HL-60 (cell line): ENCODE data around the gene SLC36A4.

Experiments used
- CTCF ChIP-seq: IDR thresholded peaks from one replicate; pipeline ENCODE4 v1.5.1; 2011; ENCODE audit warnings: low read length, control low read depth, inconsistent platforms; ENCODE audit not compliant: insufficient read depth
- GABPA ChIP-seq: IDR thresholded peaks from 2 replicates; pipeline ENCODE4 v1.6.1; 2012; ENCODE audit warnings: low read depth
- POLR2AphosphoS5 ChIP-seq: IDR thresholded peaks from 2 replicates; pipeline ENCODE4 v1.6.1; 2012; ENCODE audit warnings: low read depth
- REST ChIP-seq: IDR thresholded peaks from 2 replicates; pipeline ENCODE4 v1.6.1; 2012; ENCODE audit warnings: low read depth; ENCODE audit not compliant: insufficient replicate concordance
- SPI1 ChIP-seq: IDR thresholded peaks from 2 replicates; pipeline ENCODE4 v1.6.1; 2012; ENCODE audit warnings: low read depth, mild to moderate bottlenecking, borderline replicate concordance

GRCh38 chr11:93197380-93198214 lies at the start of gene SLC36A4:
- TF ChIP-seq POLR2AphosphoS5 (peak; percentile 88), CTCF (no peak), REST (no peak), GABPA (0 out of 2 replicates have a peak, but pooled peaks have one; percentile 38), SPI1 (peak; percentile 13; the same call in 1 of the 2 replicates)
